DMS 273 (cell line): ENCODE measurements around the gene ZNF284.
A peak's percentile ranks its signal among the peaks of the same experiment; 100 is the strongest.
"Not testable (repeated sequence)": the region's sequence is repeated elsewhere in the genome, so short reads cannot be mapped to it uniquely, and the experiment has no call there.

Experiments used
- DNase-seq: peaks from one replicate; lab custom pipeline; 2025; ENCODE audit not compliant: unreplicated experiment; lab: John Stamatoyannopoulos, UW

Gene ZNF284

GRCh38 chr19:44109458-44109857 lies 37.5 kb downstream of the ZNF284 start:
- DNase-seq = no peak

- peak; percentile 82 for DNase-seq
Measured at GRCh38 chr19:44111910-44112463, 40.0 kb downstream of the ZNF284 start.

GRCh38 chr19:44112802-44113137 lies 40.8 kb downstream of the ZNF284 start:
- DNase-seq = no peak

- DNase-seq = peak; percentile 99
Measured at GRCh38 chr19:44113138-44113783, 41.3 kb downstream of the ZNF284 start, which contains the start of gene ZNF225. Gene ZNF225 (plus strand): TSS chr19:44113399. CDS start chr19:44115828, 2,429 bp downstream.

GRCh38 chr19:44113784-44114390 lies 41.9 kb downstream of the ZNF284 start:
- DNase-seq = peak; percentile 53

GRCh38 chr19:44121162-44121561 lies 49.2 kb downstream of the ZNF284 start:
- not testable (repeated sequence) for DNase-seq

GRCh38 chr19:44131955-44132354 lies 60.0 kb downstream of the ZNF284 start:
- DNase-seq = no peak
